Natural killer cell (primary cell): ENCODE results near the gene NLRC4. TPM values are rescaled to one million over a fixed set of nuclear protein-coding genes. Genes with fewer than 3 reads are reported as not detected.

Experiments used
- ATAC-seq, 3 donors: fragments of 150-1000 bp in 2 of 3; fragments of 200-7000 bp in 1 of 3; cut with Tn5 transposase; 1 replicate in 1 of 3; 2 replicates in 2 of 3; pipeline ENCODE4 v1.10.0; 2021; ENCODE audit warnings: mild to moderate bottlenecking in 2 of 3, moderate library complexity in 2 of 3
- DNase-seq, 2 donors: peaks; one replicate each; pipeline versions ENCODE4 v3.0.0 to v3.0.0-alpha.2; 2013 to 2021; ENCODE audit warnings: mixed read lengths in 1 of 2
- H3K27ac ChIP-seq: one replicate; pipeline ENCODE4 v1.5.1; 2013; ENCODE audit warnings: mild to moderate bottlenecking, low read length
- H3K27me3 ChIP-seq: one replicate; pipeline ENCODE4 v1.6.1; 2013; ENCODE audit warnings: low read length; ENCODE audit not compliant: control insufficient read depth, insufficient read depth
- H3K36me3 ChIP-seq: one replicate; pipeline ENCODE4 v1.6.1; 2013; ENCODE audit warnings: low read length; ENCODE audit not compliant: control insufficient read depth, insufficient read depth
- H3K4me1 ChIP-seq: one replicate; pipeline ENCODE4 v1.6.1; 2013; ENCODE audit warnings: low read length; ENCODE audit not compliant: control insufficient read depth, insufficient read depth
- H3K4me3 ChIP-seq: one replicate; pipeline ENCODE4 v1.5.1; 2013; ENCODE audit warnings: low read length
- H3K9me3 ChIP-seq: one replicate; pipeline ENCODE4 v1.6.1; 2013; ENCODE audit warnings: low read length; ENCODE audit not compliant: control insufficient read depth, insufficient read depth
- H3K27ac Mint-ChIP-seq, 2 donors: one replicate each; pipeline ENCODE4 v1.8.0; 2022; ENCODE audit warnings: mild to moderate bottlenecking in 2 of 2, mixed read lengths in 2 of 2, moderate library complexity in 1 of 2
- H3K27me3 Mint-ChIP-seq, 2 donors: one replicate each; pipeline ENCODE4 v1.8.0; 2022; ENCODE audit warnings: low read depth in 2 of 2, mixed read lengths in 2 of 2
- H3K36me3 Mint-ChIP-seq: one replicate; pipeline ENCODE4 v1.8.0; 2022; ENCODE audit warnings: mixed read lengths
- H3K4me1 Mint-ChIP-seq, 2 donors: one replicate each; pipeline ENCODE4 v1.8.0; 2022; ENCODE audit warnings: mixed read lengths in 2 of 2
- H3K4me3 Mint-ChIP-seq: one replicate; pipeline ENCODE4 v1.8.0; 2022; ENCODE audit warnings: mild to moderate bottlenecking, moderate library complexity, mixed read lengths
- H3K9me3 Mint-ChIP-seq, 2 donors: one replicate each; pipeline ENCODE4 v1.8.0; 2022; ENCODE audit warnings: mixed read lengths in 2 of 2
- WGBS: methylation state at CpG from one replicate; pipeline ENCODE4 v1.1.7; 2013; ENCODE audit warnings: missing lambda C conversion rate; ENCODE audit not compliant: insufficient coverage; 5-methylcytosine and 5-hydroxymethylcytosine counted together
- intact Hi-C: fragments of 100-400 bp; cut with micrococcal nuclease; formaldehyde crosslinking; loops from one replicate; pipeline ENCODE4 v1.14.2; 2022
- total RNA-seq, 4 donors: library from RNA; stranded (reverse); fragments of 120-200 nt in 1 of 4; gene quantifications; one replicate each; pipeline versions ENCODE4 v1.2.3 to v1.2.4, GENCODE V29; 2013 to 2022
- TF ChIP-seq, protein P1 (sequence below): fragments of 200-600 bp; IDR thresholded peaks from one replicate; pipeline ENCODE4 v1.8.0; 2022; ENCODE audit warnings: antibody characterized with exemption

The NLRC4 gene
- total RNA-seq, 3 donors from 2014 or later (not counting 1 experiment from before 2014, with no cell fraction given), result 0.30 to 0.54 (median 0.36) TPM

DNA sequence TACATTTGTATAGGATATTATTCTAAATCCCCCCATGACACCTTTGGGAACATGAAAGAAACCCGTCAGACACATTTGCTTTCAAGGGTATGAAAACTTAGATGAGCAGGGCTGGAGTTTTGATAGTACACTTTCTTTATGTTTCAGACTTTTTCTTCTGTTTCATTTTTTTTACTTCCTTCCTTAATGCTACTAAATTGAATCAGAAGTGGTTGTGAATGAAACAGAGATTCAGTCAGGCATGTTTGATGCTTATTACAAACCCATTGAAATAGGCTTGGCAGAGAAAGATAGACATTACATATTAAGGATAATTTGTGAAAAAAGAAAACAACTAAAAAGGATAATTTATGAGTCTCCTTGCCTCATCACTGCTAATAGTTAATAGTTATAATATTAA, 72.3 kb downstream of the NLRC4 start:
- WGBS, result no CpG with 5 or more reads among the region's 1 CpG
- ATAC-seq (no peak), DNase-seq (no peak)
- no peaks in the 10 kb centered on the region for H3K9me3 Mint-ChIP-seq
- H3K27ac Mint-ChIP-seq, result no peak overlapping the region
- no peaks in the 10 kb centered on the region for H3K4me1 Mint-ChIP-seq
- TF ChIP-seq, protein P1, sequence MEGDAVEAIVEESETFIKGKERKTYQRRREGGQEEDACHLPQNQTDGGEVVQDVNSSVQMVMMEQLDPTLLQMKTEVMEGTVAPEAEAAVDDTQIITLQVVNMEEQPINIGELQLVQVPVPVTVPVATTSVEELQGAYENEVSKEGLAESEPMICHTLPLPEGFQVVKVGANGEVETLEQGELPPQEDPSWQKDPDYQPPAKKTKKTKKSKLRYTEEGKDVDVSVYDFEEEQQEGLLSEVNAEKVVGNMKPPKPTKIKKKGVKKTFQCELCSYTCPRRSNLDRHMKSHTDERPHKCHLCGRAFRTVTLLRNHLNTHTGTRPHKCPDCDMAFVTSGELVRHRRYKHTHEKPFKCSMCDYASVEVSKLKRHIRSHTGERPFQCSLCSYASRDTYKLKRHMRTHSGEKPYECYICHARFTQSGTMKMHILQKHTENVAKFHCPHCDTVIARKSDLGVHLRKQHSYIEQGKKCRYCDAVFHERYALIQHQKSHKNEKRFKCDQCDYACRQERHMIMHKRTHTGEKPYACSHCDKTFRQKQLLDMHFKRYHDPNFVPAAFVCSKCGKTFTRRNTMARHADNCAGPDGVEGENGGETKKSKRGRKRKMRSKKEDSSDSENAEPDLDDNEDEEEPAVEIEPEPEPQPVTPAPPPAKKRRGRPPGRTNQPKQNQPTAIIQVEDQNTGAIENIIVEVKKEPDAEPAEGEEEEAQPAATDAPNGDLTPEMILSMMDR, result no peak
- no peaks in the 10 kb centered on the region for H3K27me3 ChIP-seq
- intact Hi-C loops, result no loop called here
- no peak overlapping the region for H3K4me3 ChIP-seq
- H3K9me3 ChIP-seq, result no peaks in the 10 kb centered on the region
- H3K36me3 Mint-ChIP-seq, result no peaks in the 10 kb centered on the region
- no peak overlapping the region for H3K27ac ChIP-seq
- peaks cover 3% of the 10 kb centered on the region for H3K4me1 ChIP-seq
- H3K27me3 Mint-ChIP-seq, result no peaks in the 10 kb centered on the region
- H3K36me3 ChIP-seq, result peaks cover 22% of the 10 kb centered on the region
- H3K4me3 Mint-ChIP-seq, result no peak overlapping the region

DNA sequence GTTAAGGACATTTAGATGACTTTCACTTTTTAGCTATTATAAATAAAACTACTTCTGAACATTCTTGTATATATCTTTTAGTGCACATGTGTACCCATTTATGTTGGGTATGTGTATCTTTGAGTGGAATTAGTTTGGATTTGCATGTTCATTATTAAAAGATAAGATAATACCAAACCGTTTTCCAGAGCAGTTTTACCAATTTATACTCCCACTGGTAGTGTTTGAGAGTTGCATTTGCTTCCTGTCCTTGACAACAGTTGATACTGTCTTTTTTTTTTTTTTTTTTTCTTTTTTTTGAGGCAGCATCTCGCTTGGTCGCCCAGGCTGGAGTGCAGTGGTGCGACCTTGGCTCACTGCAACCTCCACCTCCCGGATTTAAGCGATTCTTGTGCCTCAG, 75.7 kb downstream of the NLRC4 start:
- Histone ChIP-seq H3K27ac (no peak overlapping the region), H3K4me1 (peaks cover 3% of the 10 kb centered on the region), H3K4me3 (no peak overlapping the region), H3K27me3 (no peaks in the 10 kb centered on the region), H3K36me3 (peaks cover 18% of the 10 kb centered on the region), H3K9me3 (no peaks in the 10 kb centered on the region)
- no peak overlapping the region for H3K4me3 Mint-ChIP-seq
- no peak overlapping the region for H3K27ac Mint-ChIP-seq
- no peaks in the 10 kb centered on the region for H3K27me3 Mint-ChIP-seq
- ATAC-seq (no peak), DNase-seq (no peak)
- WGBS, result 94% methylated on average over 5 of the region's 6 CpGs
- no peaks in the 10 kb centered on the region for H3K9me3 Mint-ChIP-seq
- intact Hi-C loops, result no loop called here
- no peaks in the 10 kb centered on the region for H3K4me1 Mint-ChIP-seq
- H3K36me3 Mint-ChIP-seq, result no peaks in the 10 kb centered on the region
- TF ChIP-seq, protein P1, result no peak

DNA sequence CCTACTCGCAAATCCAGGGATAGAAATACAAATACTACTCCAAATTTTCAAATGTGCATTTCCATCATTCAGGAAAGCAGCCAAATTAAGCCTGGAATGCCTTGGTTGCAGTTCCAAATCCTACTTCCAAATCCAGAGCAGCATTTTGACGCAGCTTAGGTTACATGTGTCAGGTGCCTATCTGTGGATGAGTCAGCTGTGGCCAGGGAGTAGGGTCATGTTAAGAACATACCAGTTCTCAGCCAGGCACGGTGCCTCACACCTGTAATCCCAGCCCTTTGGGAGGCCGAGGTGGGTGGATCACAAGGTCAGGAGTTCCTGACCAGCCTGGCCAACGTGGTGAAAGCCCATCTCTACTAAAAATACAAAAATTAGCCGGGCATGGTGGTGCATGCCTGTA, 82.0 kb downstream of the NLRC4 start:
- Histone ChIP-seq H3K27ac (no peak overlapping the region), H3K27me3 (no peaks in the 10 kb centered on the region), H3K4me1 (no peaks in the 10 kb centered on the region), H3K9me3 (no peaks in the 10 kb centered on the region), H3K36me3 (peaks cover 24% of the 10 kb centered on the region), H3K4me3 (no peak overlapping the region)
- no peak for DNase-seq
- WGBS, result 97% methylated on average over 5 of the region's 6 CpGs
- no peaks in the 10 kb centered on the region for H3K36me3 Mint-ChIP-seq
- intact Hi-C loops, result no loop called here
- H3K27me3 Mint-ChIP-seq, result no peaks in the 10 kb centered on the region
- H3K9me3 Mint-ChIP-seq, result no peaks in the 10 kb centered on the region
- no peak overlapping the region for H3K27ac Mint-ChIP-seq
- TF ChIP-seq, protein P1, result no peak
- ATAC-seq, result no peak
- no peak overlapping the region for H3K4me3 Mint-ChIP-seq
- no peaks in the 10 kb centered on the region for H3K4me1 Mint-ChIP-seq

Other genes starting within 250 kb of the NLRC4 start
- gene DPY30, start 225.1 kb downstream of the NLRC4 start, total RNA-seq, result 10 to 100 TPM; 24.3 to 36.6 (median 25.7) TPM
- gene SPAST, start 201.3 kb downstream of the NLRC4 start, total RNA-seq, result 10 to 100 TPM; 16.8 to 27.5 (median 22.5) TPM
- 10 to 100 TPM in 2 of 3 donors, 1 to 10 TPM in 1; 8.3 to 14.0 (median 12.8) TPM for gene SLC30A6, start 99.0 kb downstream of the NLRC4 start, total RNA-seq
- 10 to 100 TPM; 17.9 to 34.9 (median 18.1) TPM for gene YIPF4, start 13.0 kb upstream of the NLRC4 start, total RNA-seq
- gene BIRC6, start 92.1 kb upstream of the NLRC4 start, total RNA-seq, result 100 to 1,000 TPM; 190 to 225 (median 224) TPM